ENCODE measurements around the gene NPRL2.

DNA sequence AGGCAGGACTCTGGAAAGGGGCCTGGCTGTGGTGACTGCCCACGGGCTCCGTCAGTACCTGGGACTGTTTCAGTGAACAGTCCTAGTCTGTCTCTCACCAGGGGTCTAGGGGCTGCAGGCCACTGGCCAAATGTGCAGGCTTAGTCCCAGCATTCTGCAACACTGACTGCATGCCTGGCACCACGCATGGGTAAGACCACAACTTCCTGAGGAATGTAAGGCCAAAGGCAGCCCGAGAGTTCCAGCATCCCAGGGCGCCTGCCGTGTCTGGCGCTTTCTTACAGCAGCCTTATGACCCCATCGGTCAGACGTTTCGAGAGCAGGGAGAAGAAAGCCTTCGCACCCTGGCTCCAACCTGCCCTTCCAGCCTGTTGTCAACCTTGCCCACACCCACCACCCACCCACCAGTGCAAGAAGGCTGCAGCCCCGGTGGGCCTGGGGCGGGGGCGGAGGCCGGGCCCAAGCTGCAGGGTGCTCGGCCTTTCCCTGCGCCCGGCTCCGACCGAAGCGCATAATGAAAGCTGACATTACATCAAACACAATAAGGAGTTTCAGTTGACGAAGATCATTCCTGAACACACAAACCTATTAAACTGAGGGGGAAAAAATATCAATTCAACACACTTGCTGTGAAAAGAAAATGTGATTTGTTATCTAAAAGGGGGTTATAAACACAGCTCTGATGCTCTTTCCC is 38.3 kb upstream of the NPRL2 start:
- TF ChIP-seq POLR2A (IDR thresholded peaks at IDR 0.05; ENCODE audit: extremely low read depth, insufficient read length): no peak
- TF ChIP-seq, protein P1, sequence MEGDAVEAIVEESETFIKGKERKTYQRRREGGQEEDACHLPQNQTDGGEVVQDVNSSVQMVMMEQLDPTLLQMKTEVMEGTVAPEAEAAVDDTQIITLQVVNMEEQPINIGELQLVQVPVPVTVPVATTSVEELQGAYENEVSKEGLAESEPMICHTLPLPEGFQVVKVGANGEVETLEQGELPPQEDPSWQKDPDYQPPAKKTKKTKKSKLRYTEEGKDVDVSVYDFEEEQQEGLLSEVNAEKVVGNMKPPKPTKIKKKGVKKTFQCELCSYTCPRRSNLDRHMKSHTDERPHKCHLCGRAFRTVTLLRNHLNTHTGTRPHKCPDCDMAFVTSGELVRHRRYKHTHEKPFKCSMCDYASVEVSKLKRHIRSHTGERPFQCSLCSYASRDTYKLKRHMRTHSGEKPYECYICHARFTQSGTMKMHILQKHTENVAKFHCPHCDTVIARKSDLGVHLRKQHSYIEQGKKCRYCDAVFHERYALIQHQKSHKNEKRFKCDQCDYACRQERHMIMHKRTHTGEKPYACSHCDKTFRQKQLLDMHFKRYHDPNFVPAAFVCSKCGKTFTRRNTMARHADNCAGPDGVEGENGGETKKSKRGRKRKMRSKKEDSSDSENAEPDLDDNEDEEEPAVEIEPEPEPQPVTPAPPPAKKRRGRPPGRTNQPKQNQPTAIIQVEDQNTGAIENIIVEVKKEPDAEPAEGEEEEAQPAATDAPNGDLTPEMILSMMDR (IDR thresholded peaks at IDR 0.05; ENCODE audit: low read depth, low read length): no peak
- TF ChIP-seq MYC (IDR thresholded peaks at IDR 0.05; ENCODE audit: low read depth, low read length): no peak
